Parathyroid adenoma (tissue), 2 donors: ENCODE results near the gene ASTN2.

Source experiments
- H2AFZ ChIP-seq: fragments of 300-600 bp; sonication (generic); one replicate; pipeline ENCODE4 v1.7.0; 2017; ENCODE audit warnings: antibody characterized with exemption, mild to moderate bottlenecking
- H3K27ac ChIP-seq: fragments of 300-600 bp; sonication (generic); one replicate; pipeline ENCODE4 v1.7.0; 2017
- H3K27me3 ChIP-seq: fragments of 300-600 bp; sonication (generic); one replicate; pipeline ENCODE4 v1.7.0; 2017; ENCODE audit warnings: low read length; ENCODE audit not compliant: control insufficient read depth, insufficient read depth
- H3K36me3 ChIP-seq: fragments of 300-600 bp; sonication (generic); one replicate; pipeline ENCODE4 v1.7.0; 2017; ENCODE audit warnings: low read length; ENCODE audit not compliant: control insufficient read depth, insufficient read depth
- H3K4me1 ChIP-seq: fragments of 300-600 bp; sonication (generic); one replicate; pipeline ENCODE4 v1.7.0; 2017; ENCODE audit warnings: control low read depth
- H3K4me2 ChIP-seq: fragments of 300-600 bp; sonication (generic); one replicate; pipeline ENCODE4 v1.7.0; 2017; ENCODE audit warnings: low read length
- H3K4me3 ChIP-seq: fragments of 300-600 bp; sonication (generic); one replicate; pipeline ENCODE4 v1.7.0; 2017; ENCODE audit warnings: low read depth, low read length
- H3K79me2 ChIP-seq: fragments of 300-600 bp; sonication (generic); one replicate; pipeline ENCODE4 v1.7.0; 2017; ENCODE audit warnings: control low read depth
- H3K9ac ChIP-seq: fragments of 300-600 bp; sonication (generic); one replicate; pipeline ENCODE4 v1.7.0; 2017; ENCODE audit warnings: mild to moderate bottlenecking
- H3K9me3 ChIP-seq: fragments of 300-600 bp; sonication (generic); one replicate; pipeline ENCODE4 v1.7.0; 2017; ENCODE audit warnings: low read length; ENCODE audit not compliant: control insufficient read depth
- CTCF ChIP-seq: fragments of 300-600 bp; sonication (generic); IDR thresholded peaks from one replicate; pipeline ENCODE4 v1.7.0; 2017; ENCODE audit warnings: antibody characterized with exemption, mild to moderate bottlenecking
- donor health status: primary hyperparathyroidism.

Gene ASTN2

DNA sequence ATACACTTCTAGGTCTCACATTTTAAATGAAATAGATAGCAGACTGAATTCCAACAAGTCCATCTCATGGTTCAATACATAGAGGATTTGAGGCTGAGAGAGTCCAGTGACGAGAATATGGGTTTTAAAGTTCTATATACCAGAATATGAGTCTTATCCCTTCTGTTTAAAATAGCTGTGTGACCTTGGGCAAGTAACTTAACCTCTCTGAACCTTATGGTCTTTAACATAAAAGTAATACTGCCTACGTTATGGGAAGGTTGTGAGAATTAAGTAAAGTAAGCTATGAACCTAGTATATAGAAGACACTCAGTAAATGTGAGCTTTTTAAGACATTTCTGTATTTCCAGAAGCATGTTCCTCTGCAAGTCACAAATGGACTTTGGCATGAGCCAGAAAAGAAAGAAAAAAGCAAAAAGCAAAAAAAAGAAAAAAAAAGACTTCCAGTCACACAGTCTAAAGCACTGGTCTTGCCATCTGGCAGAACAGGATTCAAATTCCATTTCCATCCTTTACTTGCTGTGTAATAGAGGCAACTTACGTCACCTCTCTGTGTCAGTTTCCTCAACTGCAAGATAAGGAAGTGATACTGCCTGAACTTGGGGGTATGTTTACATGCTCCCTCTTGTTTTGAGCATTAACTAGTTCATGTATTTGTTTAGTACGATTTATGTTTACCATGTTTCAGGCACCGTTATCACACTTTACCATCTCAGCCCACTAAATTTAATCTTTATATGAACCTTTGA, 479.5 kb downstream of the ASTN2 start:
- Histone ChIP-seq H3K27me3 (no peaks in the 10 kb centered on the region), H3K79me2 (no peaks in the 10 kb centered on the region), H3K4me3 (no peak overlapping the region), H2AFZ (no peak overlapping the region), H3K9me3 (no peaks in the 10 kb centered on the region), H3K4me2 (no peak overlapping the region), H3K27ac (no peak overlapping the region), H3K36me3 (no peaks in the 10 kb centered on the region), H3K4me1 (no peaks in the 10 kb centered on the region), H3K9ac (no peak overlapping the region)
- no peak for TF ChIP-seq CTCF

GRCh38 chr9:116934131-116934530, 480.7 kb downstream of the ASTN2 start:
- H3K9me3 ChIP-seq: no peaks in the 10 kb centered on the region
- no peak overlapping the region for H3K9ac ChIP-seq
- no peak overlapping the region for H3K27ac ChIP-seq
- no peak overlapping the region for H3K4me3 ChIP-seq
- no peaks in the 10 kb centered on the region for H3K36me3 ChIP-seq
- no peaks in the 10 kb centered on the region for H3K27me3 ChIP-seq
- no peaks in the 10 kb centered on the region for H3K79me2 ChIP-seq
- H2AFZ ChIP-seq: no peak overlapping the region
- no peak for TF ChIP-seq CTCF
- no peak overlapping the region for H3K4me2 ChIP-seq
- no peaks in the 10 kb centered on the region for H3K4me1 ChIP-seq

DNA sequence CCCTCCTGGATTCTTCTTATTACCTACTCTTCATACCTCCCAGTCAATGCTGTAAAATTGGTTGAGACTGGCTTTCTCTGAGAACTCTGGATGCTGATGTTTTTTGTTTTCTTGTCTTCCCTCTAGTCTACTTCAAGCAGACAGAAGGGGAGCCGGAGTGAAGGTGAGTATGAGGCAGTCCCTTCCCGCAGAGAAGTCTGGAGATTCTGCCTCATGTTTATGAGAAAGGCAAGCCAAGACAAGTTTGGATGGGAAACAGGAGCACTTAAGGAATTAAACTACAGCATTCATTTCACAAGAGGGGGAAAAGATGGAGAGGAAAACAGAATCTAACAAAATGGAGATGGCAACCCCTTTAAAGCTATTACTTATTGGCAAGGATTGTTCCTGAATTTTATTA, 481.6 kb downstream of the ASTN2 start:
- no peaks in the 10 kb centered on the region for H3K79me2 ChIP-seq
- no peaks in the 10 kb centered on the region for H3K36me3 ChIP-seq
- no peak overlapping the region for H2AFZ ChIP-seq
- no peak for TF ChIP-seq CTCF
- no peak overlapping the region for H3K4me3 ChIP-seq
- H3K27ac ChIP-seq: no peak overlapping the region
- H3K9ac ChIP-seq: no peak overlapping the region
- no peaks in the 10 kb centered on the region for H3K4me1 ChIP-seq
- no peak overlapping the region for H3K4me2 ChIP-seq
- H3K27me3 ChIP-seq: no peaks in the 10 kb centered on the region
- H3K9me3 ChIP-seq: no peaks in the 10 kb centered on the region

DNA sequence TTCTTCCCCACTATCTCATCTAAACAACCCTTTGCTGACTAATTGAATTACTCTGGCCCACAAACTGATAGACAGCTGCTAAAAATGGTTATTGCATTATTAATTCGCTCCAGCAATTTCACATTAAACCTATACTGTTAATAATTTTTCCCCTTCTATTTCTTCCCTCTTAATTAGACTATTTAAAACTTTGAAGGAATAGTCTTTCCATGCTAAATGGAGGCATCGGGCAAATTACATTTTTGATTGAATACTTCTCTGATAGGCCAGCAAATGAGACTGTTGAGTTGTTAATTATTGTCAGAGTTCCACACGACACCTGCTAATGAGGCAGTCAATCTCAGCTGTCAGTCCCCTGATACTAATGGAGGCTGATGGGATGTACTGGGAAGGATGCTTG, 485.2 kb downstream of the ASTN2 start:
- Histone ChIP-seq H3K4me1 (no peaks in the 10 kb centered on the region), H3K9ac (no peak overlapping the region), H3K27me3 (no peaks in the 10 kb centered on the region), H3K36me3 (no peaks in the 10 kb centered on the region), H3K4me2 (no peak overlapping the region), H3K9me3 (no peaks in the 10 kb centered on the region), H3K79me2 (no peaks in the 10 kb centered on the region), H3K27ac (no peak overlapping the region), H2AFZ (no peak overlapping the region), H3K4me3 (no peak overlapping the region)
- TF ChIP-seq CTCF: no peak

DNA sequence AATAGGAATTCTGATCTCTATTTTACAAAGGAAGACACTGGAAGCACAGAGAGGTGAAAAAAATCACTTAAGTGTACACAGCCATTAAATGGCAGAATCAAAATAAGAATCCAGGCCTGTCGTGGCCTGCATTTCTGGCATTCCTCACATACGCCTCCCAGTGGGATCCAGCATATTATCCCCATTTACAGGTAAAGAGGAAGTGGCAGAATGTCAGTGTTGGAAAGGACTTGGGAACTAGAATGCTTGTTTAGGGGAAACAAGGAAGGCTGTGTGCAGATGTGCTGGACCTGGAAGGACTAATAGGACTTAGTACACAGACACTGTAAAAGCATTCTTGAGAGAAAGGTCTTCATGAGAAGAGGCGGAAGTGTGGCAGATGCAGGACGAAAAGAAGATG, 486.0 kb downstream of the ASTN2 start:
- H3K79me2 ChIP-seq: no peaks in the 10 kb centered on the region
- no peak for TF ChIP-seq CTCF
- no peaks in the 10 kb centered on the region for H3K27me3 ChIP-seq
- no peaks in the 10 kb centered on the region for H3K36me3 ChIP-seq
- no peak overlapping the region for H3K4me3 ChIP-seq
- no peak overlapping the region for H3K4me2 ChIP-seq
- H3K9me3 ChIP-seq: no peaks in the 10 kb centered on the region
- H3K27ac ChIP-seq: no peak overlapping the region
- no peak overlapping the region for H2AFZ ChIP-seq
- no peak overlapping the region for H3K9ac ChIP-seq
- no peaks in the 10 kb centered on the region for H3K4me1 ChIP-seq
